NCI-H128 (cell line): ENCODE results near the gene RASSF5.

Source experiments
- DNase-seq: peaks from one replicate; lab custom pipeline; 2025; ENCODE audit not compliant: unreplicated experiment; lab: John Stamatoyannopoulos, UW

Gene RASSF5

DNA sequence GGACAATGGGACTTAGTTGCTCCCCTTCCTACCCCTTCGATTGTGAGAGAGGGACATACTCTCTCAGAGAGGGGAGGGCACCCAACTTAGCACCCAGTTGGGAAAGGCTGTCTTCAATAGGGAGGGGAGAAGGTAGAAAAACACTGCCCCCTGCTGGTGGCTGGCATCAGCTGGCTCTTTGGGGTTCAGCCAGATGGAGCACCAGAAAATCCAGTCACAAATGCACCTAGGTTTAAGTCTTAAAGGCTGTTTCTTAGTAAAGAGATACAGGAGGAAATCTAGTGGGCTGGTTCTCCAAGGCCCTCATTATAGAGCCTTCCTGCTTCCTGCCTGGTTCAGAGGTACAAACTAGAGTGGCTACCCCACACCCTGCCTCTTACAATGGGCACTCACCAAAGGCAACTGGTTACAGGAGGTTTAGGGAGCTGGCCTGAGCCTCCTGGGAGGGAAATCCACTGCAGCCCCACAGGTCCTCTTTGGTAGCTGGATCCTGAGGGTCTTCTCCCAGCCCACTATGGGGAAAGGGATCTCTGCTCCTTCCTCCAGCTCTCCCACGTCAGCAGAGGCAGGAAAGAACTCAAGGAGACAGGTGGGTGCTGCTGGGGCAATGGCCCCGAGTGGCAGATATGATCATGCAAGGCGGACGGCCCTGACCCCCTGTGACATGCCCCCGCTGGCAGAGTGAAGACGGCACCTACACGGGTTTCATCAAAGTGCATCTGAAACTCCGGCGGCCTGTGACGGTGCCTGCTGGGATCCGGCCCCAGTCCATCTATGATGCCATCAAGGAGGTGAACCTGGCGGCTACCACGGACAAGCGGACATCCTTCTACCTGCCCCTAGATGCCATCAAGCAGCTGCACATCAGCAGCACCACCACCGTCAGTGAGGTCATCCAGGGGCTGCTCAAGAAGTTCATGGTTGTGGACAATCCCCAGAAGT is 76.6 kb downstream of the RASSF5 start:
- peak; percentile 37 for DNase-seq

DNA sequence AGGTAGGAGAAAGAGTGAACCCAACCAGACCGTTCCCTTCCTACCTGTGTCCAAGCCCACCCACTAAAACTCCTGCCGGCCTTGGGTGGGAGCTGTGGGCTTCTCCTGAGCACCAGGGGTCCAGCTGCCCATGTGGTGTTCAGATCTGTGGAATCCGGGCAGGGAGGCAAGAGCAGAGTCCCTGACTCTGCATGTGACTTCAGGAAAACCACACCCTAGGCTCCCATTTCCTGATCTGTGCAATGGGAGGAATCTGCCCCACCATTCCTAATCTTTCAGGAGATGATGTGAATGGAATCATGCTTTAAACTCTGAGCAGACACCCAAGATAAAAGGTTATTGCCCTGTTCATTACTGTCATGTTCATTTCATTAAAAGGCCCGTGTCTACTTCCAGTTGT is 77.4 kb downstream of the RASSF5 start:
- DNase-seq, result no peak

DNA sequence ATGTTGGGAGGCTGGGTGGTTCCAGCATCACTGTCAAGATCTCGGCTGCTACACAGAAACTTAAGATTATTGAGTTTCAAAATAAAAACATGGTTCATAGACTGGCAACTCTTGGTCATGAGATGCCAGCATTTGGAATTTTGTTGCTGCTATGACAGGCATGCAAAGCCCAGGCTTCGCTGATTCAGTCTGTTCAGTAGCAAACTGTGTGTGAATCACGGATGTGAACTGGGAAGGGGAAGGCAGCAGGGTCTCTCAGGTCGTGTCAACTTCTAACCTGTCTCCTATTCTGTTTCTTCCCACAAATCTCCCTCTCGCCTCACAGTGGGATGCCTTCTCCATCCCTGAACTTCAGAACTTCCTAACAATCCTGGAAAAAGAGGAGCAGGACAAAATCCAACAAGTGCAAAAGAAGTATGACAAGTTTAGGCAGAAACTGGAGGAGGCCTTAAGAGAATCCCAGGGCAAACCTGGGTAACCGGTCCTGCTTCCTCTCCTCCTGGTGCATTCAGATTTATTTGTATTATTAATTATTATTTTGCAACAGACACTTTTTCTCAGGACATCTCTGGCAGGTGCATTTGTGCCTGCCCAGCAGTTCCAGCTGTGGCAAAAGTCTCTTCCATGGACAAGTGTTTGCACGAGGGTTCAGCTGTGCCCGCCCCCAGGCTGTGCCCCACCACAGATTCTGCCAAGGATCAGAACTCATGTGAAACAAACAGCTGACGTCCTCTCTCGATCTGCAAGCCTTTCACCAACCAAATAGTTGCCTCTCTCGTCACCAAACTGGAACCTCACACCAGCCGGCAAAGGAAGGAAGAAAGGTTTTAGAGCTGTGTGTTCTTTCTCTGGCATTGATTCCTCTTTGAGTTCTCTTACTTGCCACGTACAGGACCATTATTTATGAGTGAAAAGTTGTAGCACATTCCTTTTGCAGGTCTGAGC is 79.4 kb downstream of the RASSF5 start:
- no peak for DNase-seq

DNA sequence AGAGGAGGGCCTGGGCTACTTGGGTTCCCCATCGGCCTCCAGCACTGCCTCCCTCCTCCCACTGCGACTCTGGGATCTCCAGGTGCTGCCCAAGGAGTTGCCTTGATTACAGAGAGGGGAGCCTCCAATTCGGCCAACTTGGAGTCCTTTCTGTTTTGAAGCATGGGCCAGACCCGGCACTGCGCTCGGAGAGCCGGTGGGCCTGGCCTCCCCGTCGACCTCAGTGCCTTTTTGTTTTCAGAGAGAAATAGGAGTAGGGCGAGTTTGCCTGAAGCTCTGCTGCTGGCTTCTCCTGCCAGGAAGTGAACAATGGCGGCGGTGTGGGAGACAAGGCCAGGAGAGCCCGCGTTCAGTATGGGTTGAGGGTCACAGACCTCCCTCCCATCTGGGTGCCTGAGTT is 80.6 kb downstream of the RASSF5 start:
- DNase-seq, result no peak

DNA sequence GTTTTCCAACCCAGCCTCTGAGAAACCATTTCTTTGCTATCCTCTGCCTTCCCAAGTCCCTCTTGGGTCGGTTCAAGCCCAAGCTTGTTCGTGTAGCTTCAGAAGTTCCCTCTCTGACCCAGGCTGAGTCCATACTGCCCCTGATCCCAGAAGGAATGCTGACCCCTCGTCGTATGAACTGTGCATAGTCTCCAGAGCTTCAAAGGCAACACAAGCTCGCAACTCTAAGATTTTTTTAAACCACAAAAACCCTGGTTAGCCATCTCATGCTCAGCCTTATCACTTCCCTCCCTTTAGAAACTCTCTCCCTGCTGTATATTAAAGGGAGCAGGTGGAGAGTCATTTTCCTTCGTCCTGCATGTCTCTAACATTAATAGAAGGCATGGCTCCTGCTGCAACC is 81.2 kb downstream of the RASSF5 start:
- DNase-seq, result no peak

DNA sequence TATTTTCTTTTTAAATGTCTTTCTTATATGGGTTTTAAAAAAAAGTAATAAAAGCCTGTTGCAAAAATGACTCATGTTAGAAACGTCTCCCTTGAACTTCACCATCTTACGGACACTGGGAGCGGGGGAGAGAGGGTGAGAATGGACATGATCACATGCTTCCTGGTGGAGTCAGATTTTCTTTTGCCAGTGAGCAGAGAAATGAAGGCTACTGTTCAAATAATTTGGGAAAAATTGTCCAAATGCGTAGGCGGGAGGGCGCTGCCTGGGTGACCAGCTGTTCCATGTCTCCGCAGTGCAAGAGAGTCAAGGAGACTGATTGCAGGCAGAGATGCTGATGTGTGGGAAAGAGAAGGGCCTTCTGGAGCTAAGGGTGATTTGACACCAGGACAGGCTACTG is 81.9 kb downstream of the RASSF5 start:
- no peak for DNase-seq

DNA sequence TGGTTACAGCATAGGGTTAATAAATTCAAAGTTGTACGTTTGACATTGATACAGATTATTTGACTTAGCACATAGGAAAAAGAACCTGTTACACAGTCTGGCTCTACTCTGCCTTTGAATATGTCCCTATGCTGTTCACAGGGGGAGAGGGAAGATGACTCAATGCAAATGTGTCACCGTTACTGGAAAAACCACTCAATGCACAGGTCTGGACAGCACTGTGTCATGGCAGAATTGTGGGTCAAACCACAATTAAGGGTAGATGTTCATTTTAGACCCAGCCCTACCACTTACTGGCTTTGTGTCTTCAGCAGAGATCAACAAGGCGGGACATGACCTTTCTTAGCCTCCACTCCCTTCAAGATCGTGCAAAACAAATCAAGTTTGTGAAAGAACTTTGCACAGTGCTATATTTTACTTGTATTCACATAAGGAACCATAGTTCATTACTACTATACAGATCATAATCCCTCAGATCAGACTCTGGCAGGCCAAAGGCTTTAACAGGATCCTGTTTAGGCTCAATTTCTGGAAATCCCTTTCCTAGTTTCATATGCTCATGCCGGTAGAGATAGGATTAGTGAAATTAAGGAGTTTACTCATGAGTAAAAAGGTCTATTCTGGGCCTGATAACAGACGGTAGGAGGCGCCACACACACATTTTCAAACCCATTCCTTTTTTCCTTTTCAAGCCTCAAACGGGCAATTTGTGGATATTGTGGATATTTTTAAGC is 82.9 kb downstream of the RASSF5 start:
- no peak for DNase-seq

DNA sequence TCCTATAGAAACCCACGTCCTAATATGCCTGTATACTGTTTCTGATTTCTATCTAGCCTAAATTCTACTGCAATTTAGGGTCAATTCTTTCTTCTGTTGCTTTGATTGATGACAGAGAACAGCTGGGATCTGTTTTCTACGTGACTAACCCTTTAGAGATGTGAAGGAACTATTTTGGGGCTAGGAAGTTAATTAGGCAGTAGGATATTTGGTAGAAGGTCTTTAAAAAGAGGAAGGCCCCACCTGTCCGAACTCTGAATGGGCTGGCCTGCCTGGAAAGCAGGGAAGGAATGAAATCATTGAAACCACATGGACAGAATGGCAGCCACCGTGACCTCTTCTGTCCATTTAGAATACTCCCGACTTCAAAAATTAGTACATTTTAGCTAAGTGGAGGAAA is 83.9 kb downstream of the RASSF5 start:
- no peak for DNase-seq

DNA sequence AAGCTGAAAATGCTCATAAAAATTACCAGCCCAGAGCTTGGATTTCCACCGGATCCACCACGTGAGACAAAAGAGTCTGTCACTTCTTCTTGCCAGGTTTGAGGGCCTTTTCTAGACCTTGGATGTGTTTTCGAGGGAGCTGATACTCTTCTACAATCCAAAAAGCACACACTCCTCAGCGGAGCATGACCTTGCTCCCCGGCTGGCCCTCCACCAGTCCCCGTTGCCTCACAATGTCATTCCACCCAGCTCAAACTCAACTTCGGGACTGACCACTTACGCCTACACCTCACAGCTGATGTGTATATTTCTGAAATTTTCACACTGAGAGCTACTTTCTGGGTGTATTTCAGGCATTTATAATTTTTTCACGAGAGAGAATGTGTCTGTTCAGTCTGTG is 84.4 kb downstream of the RASSF5 start:
- no peak for DNase-seq

DNA sequence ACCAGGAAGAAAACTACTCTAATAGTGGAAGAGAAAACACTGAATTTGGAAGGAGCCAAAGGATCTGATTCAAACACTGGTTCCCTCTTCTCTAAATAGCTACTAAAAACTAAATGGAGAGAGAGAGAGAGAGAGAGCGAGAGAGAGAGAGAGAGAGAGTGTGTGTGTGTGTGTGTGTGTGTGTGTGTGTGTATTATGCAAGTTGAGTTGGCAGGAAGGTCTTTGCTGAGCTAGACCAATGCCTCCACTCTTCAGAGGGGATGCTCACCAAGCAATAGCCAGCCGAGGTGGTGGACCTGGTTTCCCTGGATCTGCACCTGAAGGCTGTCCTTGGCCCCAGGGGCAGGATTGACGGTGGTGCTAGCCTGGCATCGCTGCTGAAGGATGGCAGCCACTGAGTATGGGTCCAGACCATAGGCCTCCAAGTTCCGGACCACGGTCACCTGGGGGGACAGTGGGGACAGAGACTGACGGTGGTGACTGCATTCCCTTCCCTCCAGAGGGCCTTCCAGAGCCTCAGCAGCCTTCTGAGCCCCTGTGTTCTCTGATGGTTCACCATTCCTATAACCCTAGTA is 86.1 kb downstream of the RASSF5 start:
- DNase-seq, result no peak

DNA sequence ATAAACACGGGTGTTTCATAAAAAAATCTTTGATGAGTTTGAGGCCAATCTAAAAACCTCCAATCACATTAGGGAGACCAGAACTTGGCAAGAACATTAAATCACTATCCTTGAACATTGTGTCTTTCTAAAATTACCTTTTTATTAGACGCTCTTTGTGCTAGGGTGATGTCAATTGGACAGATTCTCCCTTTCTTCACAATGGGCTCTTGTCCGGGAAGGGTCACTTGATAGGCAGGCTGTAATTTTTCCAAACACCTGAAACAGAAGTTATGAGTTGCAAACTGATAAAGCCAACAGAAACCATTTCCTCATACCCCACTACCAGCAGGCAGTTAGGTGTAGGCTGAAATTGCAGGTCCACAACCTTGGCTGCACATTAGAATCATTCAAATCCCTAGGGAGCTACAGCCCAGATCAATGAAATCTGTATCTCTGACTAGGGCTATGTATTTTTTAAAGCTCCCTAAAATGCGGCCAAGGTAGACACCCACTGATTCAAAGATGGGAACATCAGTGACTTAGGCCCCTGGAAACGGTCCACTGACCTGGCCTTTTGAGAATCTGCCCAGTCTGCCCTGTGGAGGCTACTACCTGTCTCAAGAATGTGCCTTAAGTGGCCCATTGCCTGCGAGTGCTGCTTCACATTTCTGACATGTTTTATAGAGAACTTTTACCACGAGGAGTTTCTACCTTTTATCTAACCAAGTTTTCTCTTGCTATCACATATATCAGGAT is 88.4 kb downstream of the RASSF5 start:
- no peak for DNase-seq

DNA sequence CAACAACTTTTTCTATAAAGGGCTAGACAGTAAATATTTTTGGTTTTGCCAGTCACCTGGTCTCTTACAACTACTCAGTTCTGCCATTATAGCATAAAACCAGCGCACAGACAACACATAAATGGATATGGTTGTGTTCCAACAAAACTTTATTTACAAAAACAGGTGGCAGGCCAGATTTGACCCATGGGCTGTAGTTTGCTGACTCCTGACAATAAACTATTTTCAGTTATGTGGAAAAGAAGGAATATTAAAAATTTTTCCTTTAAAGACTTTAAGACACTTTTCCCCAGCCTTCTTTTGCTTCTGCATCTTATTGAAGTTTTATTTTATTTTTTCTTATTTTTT is 89.0 kb downstream of the RASSF5 start:
- DNase-seq, result no peak

DNA sequence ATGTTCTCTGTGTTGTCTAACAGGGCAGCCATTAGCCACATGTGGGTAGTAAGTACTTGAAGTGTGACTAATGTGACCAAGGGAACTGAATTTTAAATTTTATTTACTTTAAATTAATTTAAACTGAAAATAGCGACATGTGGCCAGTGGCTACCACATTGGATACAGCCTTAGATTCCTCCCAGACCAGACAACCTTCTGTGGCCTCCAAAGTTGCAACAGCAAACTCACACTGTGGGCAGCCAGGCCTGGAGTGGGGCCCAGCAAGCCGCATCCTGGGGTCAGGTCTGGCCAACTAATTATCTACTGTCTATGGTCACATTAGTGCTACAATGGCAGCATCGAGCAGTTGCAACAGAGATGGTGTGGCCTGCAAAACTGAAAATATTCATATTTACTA is 93.2 kb downstream of the RASSF5 start:
- DNase-seq, result no peak

DNA sequence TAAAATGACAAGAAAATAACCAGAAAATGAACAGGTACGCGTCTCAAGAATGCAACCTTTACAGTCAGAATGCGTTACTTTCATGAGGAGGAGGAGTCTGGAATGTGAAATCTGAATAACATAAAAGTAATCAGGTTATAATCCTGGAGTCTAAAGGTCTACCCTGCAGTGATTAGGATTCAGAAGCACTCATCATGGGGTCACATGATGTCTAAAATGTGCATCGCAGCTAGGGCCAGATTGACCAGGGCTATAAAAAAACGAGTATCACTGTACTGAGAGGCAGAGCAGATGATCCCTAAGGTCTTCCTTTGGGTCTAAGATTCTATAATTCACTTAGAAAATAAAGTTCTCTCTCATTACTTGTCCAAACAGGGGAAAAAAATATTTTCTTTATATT is 97.5 kb downstream of the RASSF5 start:
- DNase-seq, result no peak

DNA sequence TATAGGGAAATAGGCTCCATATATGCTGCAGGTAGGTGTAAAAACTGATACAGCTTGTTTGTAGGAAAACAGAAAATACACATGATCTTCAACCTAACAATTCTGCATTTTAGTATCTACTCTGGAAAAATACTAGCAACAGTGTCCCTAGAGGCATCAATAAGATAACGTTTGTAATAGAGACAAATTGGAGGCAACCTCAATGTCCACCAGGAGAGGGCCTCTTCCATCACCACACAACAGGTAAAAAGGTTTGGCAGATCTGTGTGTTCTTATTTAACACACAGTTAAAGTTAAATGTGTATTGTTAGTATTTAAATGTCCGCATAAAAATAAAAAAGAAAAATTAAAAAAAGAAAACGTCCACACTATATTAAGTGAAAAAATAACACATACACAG is 99.5 kb downstream of the RASSF5 start:
- DNase-seq, result no peak

DNA sequence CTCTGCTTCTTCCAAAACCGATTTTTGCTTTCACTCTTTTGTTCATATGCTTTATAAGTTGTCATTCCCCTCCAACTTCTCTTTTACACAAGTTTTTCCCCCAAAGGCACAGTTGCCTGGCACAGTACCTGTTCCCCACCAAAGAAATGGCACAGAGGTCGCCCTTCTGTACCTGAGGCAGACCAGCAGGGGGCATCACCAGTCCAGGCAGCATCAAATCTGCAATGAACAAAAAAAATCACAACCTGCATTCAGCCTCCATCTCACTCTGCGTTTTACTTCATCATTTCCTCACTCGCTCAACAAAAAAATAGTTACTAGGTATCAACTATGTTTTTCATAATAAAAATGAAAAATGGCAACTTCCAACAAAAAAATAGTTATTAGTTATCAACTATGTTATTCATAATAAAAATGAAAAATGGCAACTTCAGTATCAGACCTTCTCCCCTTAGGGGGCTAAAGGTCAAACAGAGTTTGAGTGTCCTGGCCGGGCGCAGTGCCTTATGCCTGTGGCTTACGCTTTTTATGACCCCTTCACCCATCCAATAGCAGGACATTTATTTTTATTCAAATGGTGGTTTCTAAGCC is 100.9 kb downstream of the RASSF5 start:
- DNase-seq, result no peak

DNA sequence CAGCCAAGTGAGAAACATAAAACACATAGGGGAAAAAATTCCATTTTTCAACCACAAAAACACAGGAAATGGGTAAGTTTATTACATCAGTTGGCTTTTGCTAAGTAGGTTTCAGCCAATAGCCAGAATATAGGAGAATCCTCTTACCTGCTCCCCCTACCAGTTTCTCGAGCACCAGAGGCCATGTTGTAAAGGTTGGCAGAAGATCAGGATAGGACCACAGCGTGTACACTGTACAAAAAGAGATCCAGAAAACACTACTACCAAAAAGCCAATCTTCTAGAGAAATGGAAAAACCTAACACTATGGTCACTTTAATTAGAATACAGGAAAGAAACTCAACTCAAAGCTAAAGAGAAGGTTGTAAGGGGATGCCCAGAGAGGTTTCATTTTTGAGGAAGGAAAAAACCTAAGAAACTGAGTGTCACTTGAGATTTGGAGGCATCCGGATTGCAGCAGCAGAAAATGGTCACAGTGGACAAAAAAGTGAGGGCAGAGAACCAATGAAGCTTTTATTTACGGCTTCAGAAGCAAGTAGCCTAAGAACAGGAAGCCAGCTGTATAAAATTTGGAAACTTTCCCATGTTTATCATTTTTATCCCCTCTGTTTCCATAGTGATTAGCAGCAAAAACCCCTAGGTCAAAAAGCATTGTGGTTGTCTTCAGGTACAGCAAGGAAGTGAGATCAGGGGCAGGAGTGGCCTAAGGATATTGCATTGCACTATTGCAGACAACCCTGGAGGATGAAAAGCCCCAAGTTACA is 102.1 kb downstream of the RASSF5 start:
- no peak for DNase-seq

DNA sequence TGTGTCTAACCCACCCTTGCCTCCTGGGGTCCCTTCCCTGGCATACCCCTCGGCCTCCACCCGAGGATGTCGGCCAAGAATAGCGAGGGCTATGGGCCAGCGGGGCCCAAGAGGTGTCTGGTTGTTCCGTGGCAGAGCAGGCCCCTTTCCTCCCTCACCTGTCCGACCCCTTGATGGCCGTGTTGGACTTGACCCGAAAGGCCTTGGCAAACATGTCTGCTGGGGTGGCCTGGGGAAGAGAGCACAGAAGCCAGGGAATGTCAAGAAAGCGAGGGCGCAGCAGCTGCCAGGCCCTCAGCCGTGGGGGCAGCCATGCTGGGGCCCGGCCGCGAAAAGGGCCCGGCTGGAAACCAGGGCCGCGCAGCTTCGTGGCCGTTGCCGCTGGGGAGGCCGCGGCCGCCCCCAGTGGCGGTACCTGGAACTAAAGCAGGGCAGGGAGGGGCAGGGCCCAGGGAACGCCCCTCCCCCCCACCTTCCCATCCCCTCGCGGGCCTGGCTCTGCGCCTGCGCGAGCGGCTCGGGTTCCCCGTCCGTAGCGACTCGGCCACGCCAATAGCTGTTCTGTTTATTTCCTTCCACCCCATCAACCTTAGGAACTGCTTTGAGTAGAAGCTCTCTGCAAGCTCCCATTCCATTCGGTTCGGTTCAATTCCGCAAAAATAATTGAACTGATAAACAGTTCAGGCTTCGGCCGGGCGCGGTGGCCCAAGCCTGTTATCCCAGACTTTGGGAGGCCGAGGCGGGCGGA is 105.0 kb downstream of the RASSF5 start, which contains the start of gene EIF2D:
Gene EIF2D, minus strand, starts transcription at position 337 of the 748 bp plus-strand sequence. Its CDS starts 123 bp downstream, at position 214.
- DNase-seq, result peak; percentile 84
